ENCODE measurements around the gene SEMA5B. TPM values are rescaled to one million over a fixed set of nuclear protein-coding genes. Genes with fewer than 3 reads are reported as not detected.

Gene SEMA5B
- polyA plus RNA-seq, 1 donor from 2014 or later, result 7.0 TPM

DNA sequence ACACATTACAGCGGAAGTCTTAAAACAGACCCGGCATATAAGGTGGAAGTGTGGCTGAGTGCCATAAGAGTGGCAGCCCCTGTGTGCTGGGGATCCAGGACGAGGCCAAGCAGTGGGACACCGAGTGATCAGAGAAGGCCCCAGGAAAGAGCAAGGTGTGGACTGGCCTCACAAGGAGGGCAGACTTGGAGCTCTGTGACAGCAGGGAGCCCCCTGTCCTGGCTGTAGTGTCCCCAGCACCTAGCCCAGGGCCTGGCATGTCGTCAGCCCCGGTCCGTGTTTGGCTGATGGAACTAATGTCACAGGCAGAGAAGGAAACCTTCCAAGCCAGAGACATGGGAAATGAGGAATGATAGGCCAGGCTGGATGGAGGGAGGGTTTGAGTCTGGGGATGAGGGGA lies 44.0 kb upstream of the SEMA5B start:
- Histone ChIP-seq H4K20me1 (ENCODE audit: insufficient read depth) (no peaks in the 10 kb centered on the region), H3K27ac (ENCODE audit: low read length) (no peak overlapping the region)

DNA sequence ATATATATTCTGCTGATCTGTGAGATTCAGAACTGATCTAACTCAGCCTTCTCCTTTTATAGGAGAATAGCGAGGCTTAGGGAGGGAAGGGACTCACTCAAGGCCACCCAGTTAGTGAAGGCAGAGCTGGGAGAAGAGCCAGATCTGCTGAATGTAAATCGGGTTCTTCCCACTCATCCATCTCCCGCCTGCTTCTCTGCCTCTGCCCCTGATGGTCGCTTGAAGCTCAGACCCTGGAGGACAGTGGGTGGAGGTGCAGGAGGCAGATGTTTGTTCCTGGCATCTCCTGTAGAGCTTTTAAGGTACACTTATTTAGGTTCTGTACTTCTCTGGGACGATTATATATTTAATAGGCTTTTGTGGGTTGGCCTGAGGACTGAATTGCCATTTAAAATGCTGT lies 43.6 kb upstream of the SEMA5B start:
- no peaks in the 10 kb centered on the region for H3F3A ChIP-seq (ENCODE audit: insufficient read depth, low read length, poor library complexity, severe bottlenecking)
- no peaks in the 10 kb centered on the region for H4K20me1 ChIP-seq (ENCODE audit: insufficient read depth)
- H3K9me3 ChIP-seq (ENCODE audit: low read length), result no peaks in the 10 kb centered on the region
- H3K9ac ChIP-seq (ENCODE audit: low read length), result no peak overlapping the region
- no peak overlapping the region for H3K4me3 ChIP-seq (ENCODE audit: low read length)
- no peaks in the 10 kb centered on the region for H3K79me2 ChIP-seq (replicated peaks; ENCODE audit: insufficient read depth, low read length)
- no peaks in the 10 kb centered on the region for H3K9me2 ChIP-seq (ENCODE audit: insufficient read depth, low read length)
- no peak overlapping the region for H3K27ac ChIP-seq (ENCODE audit: low read length)
- H3K4me2 ChIP-seq (ENCODE audit: low read length), result no peak overlapping the region
- no peak overlapping the region for H2AFZ ChIP-seq (ENCODE audit: low read depth, low read length)
- peaks cover 17% of the 10 kb centered on the region for H3K27me3 ChIP-seq (ENCODE audit: insufficient read depth, low read depth, low read length)
- no peak for TF ChIP-seq SMC3 (conservative IDR thresholded peaks at IDR 0.05; ENCODE audit: poor library complexity)
- TF ChIP-seq, protein P1, sequence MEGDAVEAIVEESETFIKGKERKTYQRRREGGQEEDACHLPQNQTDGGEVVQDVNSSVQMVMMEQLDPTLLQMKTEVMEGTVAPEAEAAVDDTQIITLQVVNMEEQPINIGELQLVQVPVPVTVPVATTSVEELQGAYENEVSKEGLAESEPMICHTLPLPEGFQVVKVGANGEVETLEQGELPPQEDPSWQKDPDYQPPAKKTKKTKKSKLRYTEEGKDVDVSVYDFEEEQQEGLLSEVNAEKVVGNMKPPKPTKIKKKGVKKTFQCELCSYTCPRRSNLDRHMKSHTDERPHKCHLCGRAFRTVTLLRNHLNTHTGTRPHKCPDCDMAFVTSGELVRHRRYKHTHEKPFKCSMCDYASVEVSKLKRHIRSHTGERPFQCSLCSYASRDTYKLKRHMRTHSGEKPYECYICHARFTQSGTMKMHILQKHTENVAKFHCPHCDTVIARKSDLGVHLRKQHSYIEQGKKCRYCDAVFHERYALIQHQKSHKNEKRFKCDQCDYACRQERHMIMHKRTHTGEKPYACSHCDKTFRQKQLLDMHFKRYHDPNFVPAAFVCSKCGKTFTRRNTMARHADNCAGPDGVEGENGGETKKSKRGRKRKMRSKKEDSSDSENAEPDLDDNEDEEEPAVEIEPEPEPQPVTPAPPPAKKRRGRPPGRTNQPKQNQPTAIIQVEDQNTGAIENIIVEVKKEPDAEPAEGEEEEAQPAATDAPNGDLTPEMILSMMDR (IDR thresholded peaks at IDR 0.05; ENCODE audit: poor library complexity, severe bottlenecking), result no peak
- TF ChIP-seq, protein P2, sequence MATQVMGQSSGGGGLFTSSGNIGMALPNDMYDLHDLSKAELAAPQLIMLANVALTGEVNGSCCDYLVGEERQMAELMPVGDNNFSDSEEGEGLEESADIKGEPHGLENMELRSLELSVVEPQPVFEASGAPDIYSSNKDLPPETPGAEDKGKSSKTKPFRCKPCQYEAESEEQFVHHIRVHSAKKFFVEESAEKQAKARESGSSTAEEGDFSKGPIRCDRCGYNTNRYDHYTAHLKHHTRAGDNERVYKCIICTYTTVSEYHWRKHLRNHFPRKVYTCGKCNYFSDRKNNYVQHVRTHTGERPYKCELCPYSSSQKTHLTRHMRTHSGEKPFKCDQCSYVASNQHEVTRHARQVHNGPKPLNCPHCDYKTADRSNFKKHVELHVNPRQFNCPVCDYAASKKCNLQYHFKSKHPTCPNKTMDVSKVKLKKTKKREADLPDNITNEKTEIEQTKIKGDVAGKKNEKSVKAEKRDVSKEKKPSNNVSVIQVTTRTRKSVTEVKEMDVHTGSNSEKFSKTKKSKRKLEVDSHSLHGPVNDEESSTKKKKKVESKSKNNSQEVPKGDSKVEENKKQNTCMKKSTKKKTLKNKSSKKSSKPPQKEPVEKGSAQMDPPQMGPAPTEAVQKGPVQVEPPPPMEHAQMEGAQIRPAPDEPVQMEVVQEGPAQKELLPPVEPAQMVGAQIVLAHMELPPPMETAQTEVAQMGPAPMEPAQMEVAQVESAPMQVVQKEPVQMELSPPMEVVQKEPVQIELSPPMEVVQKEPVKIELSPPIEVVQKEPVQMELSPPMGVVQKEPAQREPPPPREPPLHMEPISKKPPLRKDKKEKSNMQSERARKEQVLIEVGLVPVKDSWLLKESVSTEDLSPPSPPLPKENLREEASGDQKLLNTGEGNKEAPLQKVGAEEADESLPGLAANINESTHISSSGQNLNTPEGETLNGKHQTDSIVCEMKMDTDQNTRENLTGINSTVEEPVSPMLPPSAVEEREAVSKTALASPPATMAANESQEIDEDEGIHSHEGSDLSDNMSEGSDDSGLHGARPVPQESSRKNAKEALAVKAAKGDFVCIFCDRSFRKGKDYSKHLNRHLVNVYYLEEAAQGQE (IDR thresholded peaks at IDR 0.05; ENCODE audit: borderline replicate concordance), result no peak
- TF ChIP-seq POLR2AphosphoS5 (IDR thresholded peaks at IDR 0.05), result no peak
- TF ChIP-seq EP300 (conservative IDR thresholded peaks at IDR 0.05; ENCODE audit: poor library complexity, severe bottlenecking), result no peak
- TF ChIP-seq TAF1 (IDR thresholded peaks at IDR 0.05; ENCODE audit: low read depth), result no peak
- TF ChIP-seq MXI1 (conservative IDR thresholded peaks at IDR 0.05; ENCODE audit: poor library complexity, severe bottlenecking), result no peak
- no peak for TF ChIP-seq EZH2 (IDR thresholded peaks at IDR 0.05; ENCODE audit: borderline replicate concordance, insufficient read depth, low read length, poor library complexity, severe bottlenecking)
- no peak for TF ChIP-seq RAD21 (conservative IDR thresholded peaks at IDR 0.05)
- H3K36me3 ChIP-seq (ENCODE audit: insufficient read depth, low read length), result no peaks in the 10 kb centered on the region

More for the DNA sequence above, 44.0 kb upstream of the SEMA5B start:
- Histone ChIP-seq H2AFZ (ENCODE audit: low read depth, low read length) (no peak overlapping the region), H3K36me3 (ENCODE audit: insufficient read depth, low read length) (no peaks in the 10 kb centered on the region), H3K27me3 (ENCODE audit: insufficient read depth, low read depth, low read length) (peaks cover 17% of the 10 kb centered on the region), H3K9ac (ENCODE audit: low read length) (no peak overlapping the region), H3F3A (ENCODE audit: insufficient read depth, low read length, poor library complexity, severe bottlenecking) (no peaks in the 10 kb centered on the region), H3K9me2 (ENCODE audit: insufficient read depth, low read length) (no peaks in the 10 kb centered on the region), H3K4me3 (ENCODE audit: low read length) (no peak overlapping the region), H3K4me2 (ENCODE audit: low read length) (no peak overlapping the region), H3K9me3 (ENCODE audit: low read length) (no peaks in the 10 kb centered on the region), H3K79me2 (replicated peaks; ENCODE audit: insufficient read depth, low read length) (no peaks in the 10 kb centered on the region)
- TF ChIP-seq, protein P1 (IDR thresholded peaks at IDR 0.05; ENCODE audit: poor library complexity, severe bottlenecking), result no peak
- TF ChIP-seq MXI1 (conservative IDR thresholded peaks at IDR 0.05; ENCODE audit: poor library complexity, severe bottlenecking), result no peak
- no peak for TF ChIP-seq POLR2AphosphoS5 (IDR thresholded peaks at IDR 0.05)
